HG03558 (cell line): Measurements from ENCODE around the gene TNKS2.
A peak's percentile ranks its signal among the peaks of the same experiment; 100 is the strongest.

ENCODE experiments used
- ATAC-seq: cut with Tn5 transposase; IDR thresholded peaks from one replicate; pipeline ENCODE4 v1.9.1; 2021; ENCODE audit warnings: moderate number of reproducible peaks; ENCODE audit not compliant: unreplicated experiment; ENCODE audit errors: extremely low read depth

The TNKS2 gene

DNA sequence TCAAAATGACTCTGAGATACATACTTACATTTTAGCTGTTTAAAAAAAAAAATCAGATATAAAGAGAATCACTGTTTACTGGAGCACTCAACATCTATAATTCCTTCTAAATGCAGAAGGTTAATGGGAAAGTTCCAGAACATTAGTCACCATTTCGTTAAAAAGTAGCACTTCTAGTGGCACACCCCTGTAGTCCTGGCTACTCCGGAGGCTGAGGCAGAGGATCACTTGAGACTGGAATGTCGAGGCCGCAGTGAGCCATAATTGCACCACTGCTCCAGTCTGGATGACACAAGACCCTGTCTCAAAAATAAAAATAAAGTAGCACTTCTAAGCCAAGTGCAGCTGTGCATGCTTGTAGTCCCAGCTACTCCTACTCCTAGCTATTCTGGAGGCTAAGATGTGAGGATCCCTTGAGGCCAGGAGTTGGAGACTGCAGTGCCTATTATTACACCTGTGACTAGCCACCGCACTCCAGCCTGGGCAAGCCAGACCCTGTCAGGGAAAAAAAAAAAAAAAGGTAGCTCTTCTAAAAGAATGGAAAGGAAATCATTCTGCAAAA lies 108.9 kb downstream of the TNKS2 start:
- no peak for ATAC-seq

DNA sequence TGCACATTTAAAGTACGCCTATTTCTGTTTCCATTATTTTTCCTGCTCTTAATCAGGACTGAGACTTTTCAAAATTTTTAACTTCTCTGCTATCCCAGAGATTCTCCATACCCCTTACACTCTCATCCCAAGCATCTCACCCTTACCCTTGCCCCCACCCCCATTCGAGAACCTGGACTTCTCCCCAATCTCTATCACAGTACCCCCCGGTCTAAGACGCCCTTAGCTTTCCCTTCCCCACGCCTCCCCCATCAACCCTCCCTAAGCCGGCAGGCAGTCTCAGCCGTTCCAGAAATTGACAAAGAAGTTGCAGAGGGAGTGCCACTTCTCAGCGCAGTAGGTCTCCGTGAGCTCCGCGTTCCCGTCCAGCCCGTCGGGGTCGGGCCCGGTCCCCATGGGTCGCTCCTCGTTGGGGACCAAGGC lies 109.7 kb downstream of the TNKS2 start:
- no peak for ATAC-seq

DNA sequence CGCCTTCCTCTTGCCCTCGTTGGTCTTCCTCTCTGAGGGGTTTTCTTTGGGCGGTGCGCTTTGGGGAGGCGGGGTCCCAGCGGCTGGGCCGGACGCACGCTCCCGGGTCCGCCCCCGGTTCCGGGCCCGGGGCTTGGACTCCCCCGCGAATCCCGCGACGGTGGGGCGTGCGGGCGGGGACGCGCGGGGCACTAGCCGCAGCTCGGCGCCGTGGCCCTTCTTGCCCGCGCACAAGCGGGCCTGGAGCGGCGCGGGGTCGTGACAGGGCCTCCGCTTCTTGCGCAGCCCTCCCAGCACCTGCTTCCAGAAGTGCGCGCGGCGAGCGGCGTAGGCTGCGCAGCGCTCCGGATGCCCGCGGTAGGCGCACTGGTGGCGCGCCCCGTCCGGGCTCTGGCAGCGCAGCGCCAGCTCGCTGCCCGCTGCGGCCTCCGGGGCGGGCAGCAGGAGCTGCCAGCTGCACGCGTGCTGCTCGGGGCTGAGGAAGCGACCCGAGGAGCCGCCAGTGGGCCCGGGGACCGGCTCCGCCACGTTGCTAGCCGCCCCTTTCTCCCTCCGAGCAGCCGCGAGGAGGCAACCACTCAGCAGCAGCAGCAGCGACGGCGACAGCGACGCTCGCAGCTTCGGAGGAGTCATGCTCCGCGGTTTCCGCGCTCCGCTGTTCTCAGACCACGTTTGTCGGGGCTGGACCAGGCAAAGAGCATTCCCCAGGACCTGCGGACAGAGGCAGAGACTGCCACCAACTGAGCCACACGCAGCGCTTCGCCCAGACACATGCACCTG lies 110.3 kb downstream of the TNKS2 start:
- peak; percentile 76 for ATAC-seq

GRCh38 chr10:91909117-91909677 lies 111.0 kb downstream of the TNKS2 start, which contains the start of gene FGFBP3:
TSS of gene FGFBP3 (minus strand) at chr10:91909486. CDS start at chr10:91908969, 517 bp downstream.
- no peak for ATAC-seq

GRCh38 chr10:91910467-91910866 lies 112.2 kb downstream of the TNKS2 start:
- ATAC-seq, result no peak
